ENCODE measurements around the gene SLC47A2. TPM values are rescaled to one million over a fixed set of nuclear protein-coding genes. Genes with fewer than 3 reads are reported as not detected.

The SLC47A2 gene
- total RNA-seq, 4 donors from 2014 or later: not detected

GRCh38 chr17:19719355-19720209, 3.2 kb upstream of the SLC47A2 start:
- Histone ChIP-seq H3K9me3 (no peaks in the 10 kb centered on the region), H3K4me1 (peaks cover 10 to 17% (median 14%) of the 10 kb centered on the region in 4 donors), H3K4me3 (no peak overlapping the region), H3K27me3 (no peaks in the 10 kb centered on the region), H3K27ac (replicated peaks in 1 of 4) (no peak overlapping the region), H3K36me3 (no peaks in the 10 kb centered on the region)
- 89% methylated on average over 12 of the region's 23 CpGs for WGBS
- DNase-seq (ENCODE audit: extremely low spot score): no peak
- TF ChIP-seq CTCF (IDR thresholded peaks at IDR 0.05) (no peak), POLR2A (IDR thresholded peaks at IDR 0.05; ENCODE audit: low read depth) (no peak), POLR2AphosphoS5 (IDR thresholded peaks at IDR 0.05) (no peak), EP300 (IDR thresholded peaks at IDR 0.05) (no peak)
- intact Hi-C loops (cut with DNase I): no loop called here

GRCh38 chr17:19718613-19719354, 2.4 kb upstream of the SLC47A2 start:
- DNase-seq (ENCODE audit: extremely low spot score): no peak
- intact Hi-C loops (cut with DNase I): no loop called here
- no peak for TF ChIP-seq EP300 (IDR thresholded peaks at IDR 0.05)
- TF ChIP-seq CTCF (IDR thresholded peaks at IDR 0.05): no peak
- TF ChIP-seq POLR2AphosphoS5 (IDR thresholded peaks at IDR 0.05): no peak
- TF ChIP-seq POLR2A (IDR thresholded peaks at IDR 0.05; ENCODE audit: low read depth): no peak
- 71% methylated on average over 12 of the region's 18 CpGs for WGBS
- no peaks in the 10 kb centered on the region for H3K9me3 ChIP-seq
- H3K4me3 ChIP-seq: no peak overlapping the region
- no peaks in the 10 kb centered on the region for H3K27me3 ChIP-seq
- no peaks in the 10 kb centered on the region for H3K36me3 ChIP-seq
- H3K4me1 ChIP-seq: peaks cover 6 to 9% (median 7%) of the 10 kb centered on the region in 4 donors
- no peak overlapping the region for H3K27ac ChIP-seq (replicated peaks in 1 of 4)

GRCh38 chr17:19718041-19718612, 1.7 kb upstream of the SLC47A2 start:
- no peaks in the 10 kb centered on the region for H3K27me3 ChIP-seq
- intact Hi-C loops (cut with DNase I): no loop called here
- no peak for DNase-seq (ENCODE audit: extremely low spot score)
- 85% methylated on average over 12 of the region's 12 CpGs for WGBS
- H3K4me3 ChIP-seq: no peak overlapping the region
- no peak for TF ChIP-seq EP300 (IDR thresholded peaks at IDR 0.05)
- TF ChIP-seq POLR2AphosphoS5 (IDR thresholded peaks at IDR 0.05): no peak
- no peak for TF ChIP-seq POLR2A (IDR thresholded peaks at IDR 0.05; ENCODE audit: low read depth)
- H3K27ac ChIP-seq (replicated peaks in 1 of 4): no peak overlapping the region
- peaks cover 6 to 9% (median 7%) of the 10 kb centered on the region in 4 donors for H3K4me1 ChIP-seq
- no peaks in the 10 kb centered on the region for H3K36me3 ChIP-seq
- no peaks in the 10 kb centered on the region for H3K9me3 ChIP-seq

- Histone ChIP-seq H3K27ac (replicated peaks in 1 of 4) (no peak overlapping the region), H3K27me3 (no peaks in the 10 kb centered on the region), H3K36me3 (no peaks in the 10 kb centered on the region), H3K4me1 (peaks cover 6 to 9% (median 7%) of the 10 kb centered on the region in 4 donors), H3K4me3 (no peak overlapping the region), H3K9me3 (no peaks in the 10 kb centered on the region)
- intact Hi-C loops (cut with DNase I): no loop called here
- TF ChIP-seq EP300 (IDR thresholded peaks at IDR 0.05) (no peak), POLR2A (IDR thresholded peaks at IDR 0.05; ENCODE audit: low read depth) (no peak), POLR2AphosphoS5 (IDR thresholded peaks at IDR 0.05) (no peak), CTCF (IDR thresholded peaks at IDR 0.05) (no peak)
- WGBS: 89% methylated on average over 6 of the region's 10 CpGs
- DNase-seq (ENCODE audit: extremely low spot score): no peak
Observed at GRCh38 chr17:19717411-19717908, 1.1 kb upstream of the SLC47A2 start.

GRCh38 chr17:19717031-19717360, 612 bp upstream of the SLC47A2 start:
- no peak for DNase-seq (ENCODE audit: extremely low spot score)
- Histone ChIP-seq H3K4me3 (no peak overlapping the region), H3K36me3 (no peaks in the 10 kb centered on the region), H3K27ac (replicated peaks in 1 of 4) (no peak overlapping the region), H3K4me1 (peaks cover 6 to 9% (median 7%) of the 10 kb centered on the region in 4 donors), H3K9me3 (no peaks in the 10 kb centered on the region), H3K27me3 (no peaks in the 10 kb centered on the region)
- no peak for TF ChIP-seq CTCF (IDR thresholded peaks at IDR 0.05)
- no peak for TF ChIP-seq POLR2A (IDR thresholded peaks at IDR 0.05; ENCODE audit: low read depth)
- no peak for TF ChIP-seq POLR2AphosphoS5 (IDR thresholded peaks at IDR 0.05)
- no peak for TF ChIP-seq EP300 (IDR thresholded peaks at IDR 0.05)
- intact Hi-C loops (cut with DNase I): no loop called here
- WGBS: 100% methylated on average over 4 of the region's 7 CpGs

All from esophagus muscularis mucosa (tissue), 4 donors.